HG03060 (cell line): ENCODE data around the gene NKX2-3.

Source experiments
- ATAC-seq: cut with Tn5 transposase; IDR thresholded peaks from one replicate; pipeline ENCODE4 v1.9.1; 2021; ENCODE audit warnings: low read depth, moderate number of reproducible peaks; ENCODE audit not compliant: unreplicated experiment

The NKX2-3 gene

GRCh38 chr10:99532687-99533495, at the start of gene NKX2-3:
Gene NKX2-3 (plus strand): TSS chr10:99532942. CDS start chr10:99533132, 190 bp downstream.
- ATAC-seq = no peak

GRCh38 chr10:99484626-99485581, 47.8 kb upstream of the NKX2-3 start:
- ATAC-seq = no peak

- no peak for ATAC-seq
Measured at GRCh38 chr10:99487125-99487807, 45.5 kb upstream of the NKX2-3 start.

GRCh38 chr10:99489271-99489670, 43.5 kb upstream of the NKX2-3 start:
- no peak for ATAC-seq

- ATAC-seq = no peak
Measured at GRCh38 chr10:99497343-99498025, 35.3 kb upstream of the NKX2-3 start.

GRCh38 chr10:99506416-99506815, 26.3 kb upstream of the NKX2-3 start:
- ATAC-seq = no peak

- no peak for ATAC-seq
Measured at GRCh38 chr10:99507265-99507664, 25.5 kb upstream of the NKX2-3 start.

- ATAC-seq = no peak
Measured at GRCh38 chr10:99513061-99513460, 19.7 kb upstream of the NKX2-3 start.

- ATAC-seq = no peak
Measured at GRCh38 chr10:99519690-99520039, 13.1 kb upstream of the NKX2-3 start.

- ATAC-seq = no peak
Measured at GRCh38 chr10:99520040-99520846, 12.5 kb upstream of the NKX2-3 start.

- ATAC-seq = no peak
Measured at GRCh38 chr10:99520847-99521764, 11.6 kb upstream of the NKX2-3 start.

- no peak for ATAC-seq
Measured at GRCh38 chr10:99521765-99522469, 10.8 kb upstream of the NKX2-3 start.

GRCh38 chr10:99522470-99523250, 10.1 kb upstream of the NKX2-3 start:
- no peak for ATAC-seq

GRCh38 chr10:99523251-99523773, 9.4 kb upstream of the NKX2-3 start:
- no peak for ATAC-seq

GRCh38 chr10:99524050-99524666, 8.6 kb upstream of the NKX2-3 start:
- ATAC-seq = no peak

- ATAC-seq = no peak
Measured at GRCh38 chr10:99524736-99525380, 7.9 kb upstream of the NKX2-3 start.
